Testis (tissue), 2 donors: ENCODE data around the gene ZNF786.

Source experiments
- POLR2A ChIP-seq: fragments of 450-650 bp; IDR thresholded peaks from one replicate; pipeline ENCODE4 v1.6.1; 2017; ENCODE audit warnings: antibody characterized with exemption, mild to moderate bottlenecking, moderate library complexity
- TF ChIP-seq, protein P1 (sequence below), 3 experiments: fragments of 450-650 bp in 2 of 3; fragments of 200-600 bp in 1 of 3; sonication (generic) in 1 of 3; IDR thresholded peaks; one replicate each; pipeline ENCODE4 v1.5.1; 2016 to 2019; ENCODE audit warnings: antibody characterized with exemption in 3 of 3, mild to moderate bottlenecking in 2 of 3, moderate library complexity in 1 of 3

DNA sequence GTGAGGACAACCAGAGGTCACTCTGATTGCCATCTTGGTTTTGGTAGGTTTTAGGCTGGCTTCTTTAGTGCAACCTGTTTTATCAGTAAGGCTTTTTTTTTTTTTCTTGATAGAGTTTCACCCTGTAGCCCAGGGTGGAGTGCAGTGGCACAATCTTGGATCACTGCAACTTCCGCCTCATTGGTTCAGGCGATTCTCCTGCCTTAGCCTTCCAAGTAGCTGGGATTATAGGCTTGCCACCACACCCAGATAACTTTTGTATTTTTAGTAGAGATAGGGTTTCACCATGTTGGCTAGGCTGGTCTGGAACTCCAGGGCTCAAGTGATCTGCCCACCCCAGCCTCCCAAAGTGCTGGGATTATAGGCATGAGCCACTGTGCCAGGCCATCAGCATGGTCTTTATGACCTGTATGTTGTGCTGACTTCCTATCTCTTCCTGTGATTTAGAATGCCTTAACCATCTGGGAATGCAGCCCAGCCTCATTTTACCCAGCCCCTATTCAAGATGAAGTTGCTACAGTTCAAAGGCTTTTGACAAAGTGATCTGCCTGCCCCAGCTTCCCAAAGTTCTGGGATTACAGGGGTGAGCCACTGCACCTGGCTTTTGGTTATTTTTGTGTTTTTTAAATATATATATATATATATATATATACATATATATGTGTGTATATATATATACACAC lies 42.7 kb upstream of the ZNF786 start:
- TF ChIP-seq, protein P1, sequence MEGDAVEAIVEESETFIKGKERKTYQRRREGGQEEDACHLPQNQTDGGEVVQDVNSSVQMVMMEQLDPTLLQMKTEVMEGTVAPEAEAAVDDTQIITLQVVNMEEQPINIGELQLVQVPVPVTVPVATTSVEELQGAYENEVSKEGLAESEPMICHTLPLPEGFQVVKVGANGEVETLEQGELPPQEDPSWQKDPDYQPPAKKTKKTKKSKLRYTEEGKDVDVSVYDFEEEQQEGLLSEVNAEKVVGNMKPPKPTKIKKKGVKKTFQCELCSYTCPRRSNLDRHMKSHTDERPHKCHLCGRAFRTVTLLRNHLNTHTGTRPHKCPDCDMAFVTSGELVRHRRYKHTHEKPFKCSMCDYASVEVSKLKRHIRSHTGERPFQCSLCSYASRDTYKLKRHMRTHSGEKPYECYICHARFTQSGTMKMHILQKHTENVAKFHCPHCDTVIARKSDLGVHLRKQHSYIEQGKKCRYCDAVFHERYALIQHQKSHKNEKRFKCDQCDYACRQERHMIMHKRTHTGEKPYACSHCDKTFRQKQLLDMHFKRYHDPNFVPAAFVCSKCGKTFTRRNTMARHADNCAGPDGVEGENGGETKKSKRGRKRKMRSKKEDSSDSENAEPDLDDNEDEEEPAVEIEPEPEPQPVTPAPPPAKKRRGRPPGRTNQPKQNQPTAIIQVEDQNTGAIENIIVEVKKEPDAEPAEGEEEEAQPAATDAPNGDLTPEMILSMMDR (IDR thresholded peaks at IDR 0.05) = no peak
- no peak for TF ChIP-seq POLR2A
